GM20000 (cell line): ENCODE results near the gene BLTP3B.

ENCODE experiments used
- DNase-seq: peaks from one replicate; pipeline ENCODE4 v3.0.0; 2012; ENCODE audit warnings: low spot score
- TF ChIP-seq, protein P1 (sequence below): IDR thresholded peaks from 2 replicates; pipeline ENCODE4 v1.5.1; 2012; ENCODE audit warnings: mild to moderate bottlenecking, control low read depth; ENCODE audit errors: extremely low read depth, missing control alignments

Gene BLTP3B

DNA sequence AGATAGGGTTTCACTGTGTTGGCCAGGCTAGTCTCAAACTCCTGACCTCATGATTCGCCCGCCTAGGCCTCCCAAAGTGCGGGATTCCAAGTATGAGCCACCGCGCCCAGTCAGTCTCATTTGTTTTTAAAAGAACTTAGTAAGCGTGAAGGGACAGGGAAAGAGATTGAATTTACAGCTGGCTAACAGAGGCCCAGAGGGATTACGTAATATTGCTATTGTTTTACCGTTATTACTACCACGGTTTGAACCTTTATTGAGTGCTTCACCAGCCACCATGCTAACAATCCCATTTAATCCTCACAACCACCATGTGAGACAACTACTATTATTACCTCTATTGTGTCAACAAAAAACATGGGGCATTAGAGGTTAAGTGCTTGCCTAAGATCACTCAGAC is 26.7 kb upstream of the BLTP3B start:
- no peak for DNase-seq
- TF ChIP-seq, protein P1, sequence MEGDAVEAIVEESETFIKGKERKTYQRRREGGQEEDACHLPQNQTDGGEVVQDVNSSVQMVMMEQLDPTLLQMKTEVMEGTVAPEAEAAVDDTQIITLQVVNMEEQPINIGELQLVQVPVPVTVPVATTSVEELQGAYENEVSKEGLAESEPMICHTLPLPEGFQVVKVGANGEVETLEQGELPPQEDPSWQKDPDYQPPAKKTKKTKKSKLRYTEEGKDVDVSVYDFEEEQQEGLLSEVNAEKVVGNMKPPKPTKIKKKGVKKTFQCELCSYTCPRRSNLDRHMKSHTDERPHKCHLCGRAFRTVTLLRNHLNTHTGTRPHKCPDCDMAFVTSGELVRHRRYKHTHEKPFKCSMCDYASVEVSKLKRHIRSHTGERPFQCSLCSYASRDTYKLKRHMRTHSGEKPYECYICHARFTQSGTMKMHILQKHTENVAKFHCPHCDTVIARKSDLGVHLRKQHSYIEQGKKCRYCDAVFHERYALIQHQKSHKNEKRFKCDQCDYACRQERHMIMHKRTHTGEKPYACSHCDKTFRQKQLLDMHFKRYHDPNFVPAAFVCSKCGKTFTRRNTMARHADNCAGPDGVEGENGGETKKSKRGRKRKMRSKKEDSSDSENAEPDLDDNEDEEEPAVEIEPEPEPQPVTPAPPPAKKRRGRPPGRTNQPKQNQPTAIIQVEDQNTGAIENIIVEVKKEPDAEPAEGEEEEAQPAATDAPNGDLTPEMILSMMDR, result no peak

DNA sequence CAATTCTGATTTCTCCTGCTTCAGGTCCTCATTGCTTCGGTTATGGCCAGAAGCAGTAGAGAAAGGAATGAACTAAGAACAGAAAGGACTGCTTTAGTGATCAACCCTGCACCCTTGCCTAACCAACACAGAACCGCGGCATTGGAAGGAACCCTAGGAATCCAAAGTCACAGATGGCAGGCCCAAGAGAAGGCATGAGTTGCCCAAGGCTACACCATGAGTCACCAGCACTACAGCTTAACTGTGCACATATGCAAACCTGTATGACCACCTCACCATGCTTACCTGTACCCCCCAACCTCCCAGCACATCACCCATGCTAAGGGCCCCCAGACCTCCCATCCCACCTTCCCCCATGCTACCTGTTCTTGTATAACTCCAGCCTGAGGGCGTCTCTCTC is 25.9 kb upstream of the BLTP3B start:
- TF ChIP-seq, protein P1, result no peak
- no peak for DNase-seq

- no peak for DNase-seq
- TF ChIP-seq, protein P1, result no peak
Observed at GRCh38 chr12:100166232-100166631, 23.6 kb upstream of the BLTP3B start.

- DNase-seq, result no peak
- TF ChIP-seq, protein P1, result no peak
Observed at GRCh38 chr12:100165356-100165755, 22.7 kb upstream of the BLTP3B start.

DNA sequence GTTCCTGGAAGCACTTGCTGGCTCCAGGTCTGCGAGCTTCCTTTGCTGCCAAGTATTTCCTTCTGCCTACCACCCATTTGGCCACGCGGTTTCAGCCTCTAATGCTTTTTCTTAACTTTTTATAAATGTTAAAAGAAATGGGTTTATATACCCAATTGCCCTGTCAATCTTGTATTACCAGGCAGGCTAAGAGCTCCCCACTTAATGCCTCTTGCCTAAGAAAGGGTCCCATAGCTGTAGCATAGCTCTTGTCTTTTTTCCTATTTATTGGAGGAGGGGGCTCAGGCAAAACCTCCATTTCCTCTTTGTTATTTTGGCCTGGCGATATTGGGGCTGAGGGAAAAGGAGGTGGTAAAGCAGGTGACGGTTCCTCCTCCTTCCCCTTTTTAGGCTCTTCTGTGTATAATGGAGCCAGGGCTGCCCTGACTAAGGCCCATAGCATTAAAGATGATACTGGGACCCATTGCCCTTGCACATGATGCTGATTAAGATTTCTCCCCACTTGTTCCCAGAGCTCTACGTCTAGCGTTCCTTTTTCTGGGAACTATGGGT is 21.6 kb upstream of the BLTP3B start:
- DNase-seq, result no peak
- TF ChIP-seq, protein P1, result no peak

GRCh38 chr12:100163416-100164152 is 20.9 kb upstream of the BLTP3B start:
- TF ChIP-seq, protein P1, result no peak

GRCh38 chr12:100159391-100160104 is 16.9 kb upstream of the BLTP3B start:
- no peak for DNase-seq
- TF ChIP-seq, protein P1, result no peak

More at GRCh38 chr12:100163416-100164152, 20.9 kb upstream of the BLTP3B start:
- DNase-seq, result peak; percentile 59
